Neural cell (in vitro differentiated cells): ENCODE results near the gene CRACR2B.

ENCODE experiments used
- EP300 ChIP-seq: fragments of 450-650 bp; conservative IDR thresholded peaks from 2 replicates; pipeline ENCODE4 v1.6.1; 2014; ENCODE audit warnings: antibody characterized with exemption, mild to moderate bottlenecking, moderate library complexity; ENCODE audit not compliant: poor library complexity, severe bottlenecking
- EZH2 ChIP-seq: fragments of 200-600, 300-800 bp; shearing (Covaris generic), sonication (generic); IDR thresholded peaks from 2 replicates; pipeline ENCODE4 v1.6.1; 2014; ENCODE audit warnings: antibody characterized with exemption, low read length, borderline replicate concordance, mild to moderate bottlenecking; ENCODE audit not compliant: insufficient read depth, poor library complexity, severe bottlenecking
- MXI1 ChIP-seq: fragments of 450-650 bp; conservative IDR thresholded peaks from 2 replicates; pipeline ENCODE4 v1.6.1; 2014; ENCODE audit warnings: antibody characterized with exemption, mild to moderate bottlenecking; ENCODE audit not compliant: poor library complexity, severe bottlenecking
- POLR2AphosphoS5 ChIP-seq: IDR thresholded peaks from 2 replicates; pipeline ENCODE4 v1.6.1; 2012
- RAD21 ChIP-seq: fragments of 450-650 bp; conservative IDR thresholded peaks from 2 replicates; pipeline ENCODE4 v1.6.1; 2014; ENCODE audit warnings: antibody characterized with exemption, mild to moderate bottlenecking, moderate library complexity
- SMC3 ChIP-seq: fragments of 450-650 bp; conservative IDR thresholded peaks from 2 replicates; pipeline ENCODE4 v1.6.1; 2014; ENCODE audit warnings: antibody characterized with exemption, mild to moderate bottlenecking, moderate library complexity; ENCODE audit not compliant: poor library complexity
- TF ChIP-seq, protein P1 (sequence below): fragments of 450-650 bp; IDR thresholded peaks from 2 replicates; pipeline ENCODE4 v1.5.1; 2014; ENCODE audit warnings: antibody characterized with exemption, mild to moderate bottlenecking, moderate library complexity; ENCODE audit not compliant: poor library complexity, severe bottlenecking

DNA sequence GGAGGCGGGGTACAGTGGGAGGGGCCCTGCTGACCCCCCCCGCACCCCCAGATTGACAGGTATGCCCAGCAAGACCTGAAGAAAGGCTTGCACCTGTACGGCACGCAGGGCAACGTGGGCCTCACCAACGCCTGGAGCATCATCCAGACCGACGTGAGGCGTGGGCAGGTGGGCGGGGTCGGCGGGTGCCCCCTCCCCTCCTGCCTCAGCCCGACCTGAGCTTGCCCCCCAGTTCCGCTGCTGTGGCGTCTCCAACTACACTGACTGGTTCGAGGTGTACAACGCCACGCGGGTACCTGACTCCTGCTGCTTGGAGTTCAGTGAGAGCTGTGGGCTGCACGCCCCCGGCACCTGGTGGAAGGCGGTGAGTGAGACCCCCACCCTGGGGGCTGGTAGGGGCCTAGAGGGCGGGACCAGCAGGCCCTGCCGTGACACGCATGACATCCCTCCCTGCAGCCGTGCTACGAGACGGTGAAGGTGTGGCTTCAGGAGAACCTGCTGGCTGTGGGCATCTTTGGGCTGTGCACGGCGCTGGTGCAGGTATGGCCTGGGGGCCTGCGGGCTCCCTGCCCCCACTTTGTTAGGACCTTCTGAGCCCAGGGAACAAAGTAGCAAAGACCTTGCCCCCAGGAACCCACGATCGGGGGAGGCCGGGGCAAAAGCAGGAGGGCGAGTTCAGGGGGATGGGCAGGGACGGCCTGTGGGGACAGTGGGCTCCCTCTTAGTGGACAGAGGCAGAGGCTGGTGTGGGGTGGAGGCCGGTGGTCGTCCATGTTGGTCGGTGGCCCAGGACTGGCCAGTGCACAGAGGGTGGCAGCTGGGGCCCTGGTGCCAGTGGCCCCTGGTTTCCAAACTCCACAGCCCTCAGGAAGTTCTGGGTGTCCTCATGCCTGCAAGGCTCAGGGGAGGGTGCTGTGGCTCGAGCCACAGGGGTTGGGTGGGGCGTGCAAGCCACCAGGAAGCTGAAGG is 38.0 kb downstream of the CRACR2B start:
- TF ChIP-seq, protein P1, sequence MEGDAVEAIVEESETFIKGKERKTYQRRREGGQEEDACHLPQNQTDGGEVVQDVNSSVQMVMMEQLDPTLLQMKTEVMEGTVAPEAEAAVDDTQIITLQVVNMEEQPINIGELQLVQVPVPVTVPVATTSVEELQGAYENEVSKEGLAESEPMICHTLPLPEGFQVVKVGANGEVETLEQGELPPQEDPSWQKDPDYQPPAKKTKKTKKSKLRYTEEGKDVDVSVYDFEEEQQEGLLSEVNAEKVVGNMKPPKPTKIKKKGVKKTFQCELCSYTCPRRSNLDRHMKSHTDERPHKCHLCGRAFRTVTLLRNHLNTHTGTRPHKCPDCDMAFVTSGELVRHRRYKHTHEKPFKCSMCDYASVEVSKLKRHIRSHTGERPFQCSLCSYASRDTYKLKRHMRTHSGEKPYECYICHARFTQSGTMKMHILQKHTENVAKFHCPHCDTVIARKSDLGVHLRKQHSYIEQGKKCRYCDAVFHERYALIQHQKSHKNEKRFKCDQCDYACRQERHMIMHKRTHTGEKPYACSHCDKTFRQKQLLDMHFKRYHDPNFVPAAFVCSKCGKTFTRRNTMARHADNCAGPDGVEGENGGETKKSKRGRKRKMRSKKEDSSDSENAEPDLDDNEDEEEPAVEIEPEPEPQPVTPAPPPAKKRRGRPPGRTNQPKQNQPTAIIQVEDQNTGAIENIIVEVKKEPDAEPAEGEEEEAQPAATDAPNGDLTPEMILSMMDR: no peak
- TF ChIP-seq EZH2 (no peak), EP300 (no peak), RAD21 (no peak), MXI1 (no peak), POLR2AphosphoS5 (no peak), SMC3 (no peak)
